ENCODE results near the gene SOAT1.
"Not testable (repeated sequence)": the region's sequence is repeated elsewhere in the genome, so short reads cannot be mapped to it uniquely, and the experiment has no call there.

The SOAT1 gene

DNA sequence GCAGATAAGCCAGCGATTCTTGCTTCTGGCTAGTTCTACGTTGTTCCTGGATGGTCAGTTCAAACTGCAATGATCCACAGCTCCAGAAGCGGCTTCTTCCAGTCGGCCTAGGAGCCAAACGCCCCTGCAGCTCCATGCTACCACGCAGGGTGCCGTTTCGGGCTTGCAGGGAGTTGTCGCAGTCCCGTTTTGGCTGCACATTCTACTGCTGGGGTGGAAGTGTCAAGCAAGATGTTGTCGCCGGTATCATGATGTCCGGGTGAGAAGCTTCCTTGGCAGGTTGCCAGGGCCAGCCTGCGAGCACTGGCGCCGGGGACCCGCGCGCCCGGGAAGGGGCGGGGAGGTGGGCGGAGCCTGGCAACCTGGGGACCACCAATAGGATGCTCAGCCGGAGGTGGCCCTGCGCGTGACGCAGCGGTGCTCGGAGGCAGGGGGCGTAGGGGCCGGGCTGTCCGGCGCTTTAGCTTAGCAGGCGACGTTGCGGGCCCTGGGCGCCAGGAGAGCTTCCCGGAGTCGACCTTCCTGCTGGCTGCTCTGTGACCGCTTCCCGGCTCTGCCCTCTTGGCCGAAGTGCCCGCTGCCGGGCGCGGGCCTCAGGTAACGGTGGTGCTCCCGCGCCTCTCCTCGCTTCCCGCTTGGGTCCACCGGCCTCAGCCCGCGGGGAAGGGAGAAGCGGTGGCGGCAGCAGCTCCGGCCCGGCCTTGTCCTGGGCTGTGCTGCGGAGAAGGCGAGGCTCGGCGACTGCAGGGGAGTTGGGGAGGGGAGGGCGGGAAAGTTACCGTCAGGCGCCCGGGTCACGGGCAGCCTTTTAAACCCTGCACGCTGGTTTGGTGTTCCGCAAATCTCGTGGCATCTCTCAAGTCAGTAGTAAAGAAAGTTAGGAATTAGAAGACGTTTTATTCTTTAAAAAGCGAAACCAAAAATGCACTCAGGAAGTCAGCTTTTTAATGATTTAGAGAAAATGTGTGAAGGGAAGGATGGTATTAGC is at the start of gene SOAT1:
Gene SOAT1, plus strand, starts transcription at position 458 of the 988 bp plus-strand sequence. CDS start 8,888 bp downstream, outside the sequence.
- TF ChIP-seq, protein P1, sequence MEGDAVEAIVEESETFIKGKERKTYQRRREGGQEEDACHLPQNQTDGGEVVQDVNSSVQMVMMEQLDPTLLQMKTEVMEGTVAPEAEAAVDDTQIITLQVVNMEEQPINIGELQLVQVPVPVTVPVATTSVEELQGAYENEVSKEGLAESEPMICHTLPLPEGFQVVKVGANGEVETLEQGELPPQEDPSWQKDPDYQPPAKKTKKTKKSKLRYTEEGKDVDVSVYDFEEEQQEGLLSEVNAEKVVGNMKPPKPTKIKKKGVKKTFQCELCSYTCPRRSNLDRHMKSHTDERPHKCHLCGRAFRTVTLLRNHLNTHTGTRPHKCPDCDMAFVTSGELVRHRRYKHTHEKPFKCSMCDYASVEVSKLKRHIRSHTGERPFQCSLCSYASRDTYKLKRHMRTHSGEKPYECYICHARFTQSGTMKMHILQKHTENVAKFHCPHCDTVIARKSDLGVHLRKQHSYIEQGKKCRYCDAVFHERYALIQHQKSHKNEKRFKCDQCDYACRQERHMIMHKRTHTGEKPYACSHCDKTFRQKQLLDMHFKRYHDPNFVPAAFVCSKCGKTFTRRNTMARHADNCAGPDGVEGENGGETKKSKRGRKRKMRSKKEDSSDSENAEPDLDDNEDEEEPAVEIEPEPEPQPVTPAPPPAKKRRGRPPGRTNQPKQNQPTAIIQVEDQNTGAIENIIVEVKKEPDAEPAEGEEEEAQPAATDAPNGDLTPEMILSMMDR (IDR thresholded peaks at IDR 0.05; ENCODE audit: control insufficient read depth, insufficient read depth, low read depth, low read length, missing control alignments) = peak; percentile 20
- H3K4me3 ChIP-seq (ENCODE audit: control insufficient read depth, low read depth, low read length) = peak within 1 kb of the TSS; percentile 76
- DNase-seq (ENCODE audit: low read depth) = peak; percentile 46

DNA sequence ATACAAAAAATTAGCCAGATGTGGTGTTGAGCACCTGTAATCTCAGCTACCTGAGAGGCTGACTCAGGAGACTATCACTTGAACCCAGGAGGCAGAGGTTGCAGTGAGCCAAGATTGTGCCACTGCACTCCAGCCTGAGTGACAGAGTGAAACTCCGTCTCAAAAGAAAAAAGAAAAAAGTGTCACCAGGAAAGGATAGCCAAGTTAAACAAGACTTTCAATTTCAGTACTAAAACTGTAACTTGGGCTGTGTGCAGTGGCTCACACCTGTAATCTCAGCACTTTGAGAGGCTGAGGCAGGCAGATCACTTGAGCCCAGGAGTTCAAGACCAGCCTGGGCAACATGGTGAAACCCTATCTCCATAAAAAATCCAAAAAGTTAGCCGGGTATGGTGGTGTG is 48.2 kb upstream of the SOAT1 start:
- DNase-seq (ENCODE audit: low read depth); H3K4me3 ChIP-seq (ENCODE audit: control insufficient read depth, low read depth, low read length): not testable (repeated sequence)

DNA sequence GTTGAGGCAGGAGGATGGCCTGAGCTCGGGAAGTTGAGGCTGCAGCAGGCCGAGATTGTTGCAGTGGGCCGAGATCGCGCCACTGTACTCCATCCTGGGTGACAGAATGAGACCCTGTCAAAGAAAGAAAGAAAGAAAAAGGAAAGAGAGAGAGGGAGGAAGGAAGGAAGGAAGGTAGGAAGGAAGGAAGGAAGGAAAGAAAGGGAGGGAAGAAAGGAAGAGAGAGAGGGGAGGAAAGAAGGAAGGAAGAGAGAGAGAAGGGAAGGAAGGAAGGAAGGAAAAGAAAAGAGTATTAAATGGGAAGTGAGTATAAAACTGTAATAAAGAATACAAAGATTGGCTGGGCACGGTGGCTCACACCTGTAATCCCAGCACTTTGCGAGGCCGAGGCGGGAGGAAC is 45.7 kb upstream of the SOAT1 start:
- no peak for DNase-seq (ENCODE audit: low read depth)
- TF ChIP-seq, protein P1 (IDR thresholded peaks at IDR 0.05; ENCODE audit: control insufficient read depth, insufficient read depth, low read depth, low read length, missing control alignments) = no peak
- no peak overlapping the region for H3K4me3 ChIP-seq (ENCODE audit: control insufficient read depth, low read depth, low read length)

DNA sequence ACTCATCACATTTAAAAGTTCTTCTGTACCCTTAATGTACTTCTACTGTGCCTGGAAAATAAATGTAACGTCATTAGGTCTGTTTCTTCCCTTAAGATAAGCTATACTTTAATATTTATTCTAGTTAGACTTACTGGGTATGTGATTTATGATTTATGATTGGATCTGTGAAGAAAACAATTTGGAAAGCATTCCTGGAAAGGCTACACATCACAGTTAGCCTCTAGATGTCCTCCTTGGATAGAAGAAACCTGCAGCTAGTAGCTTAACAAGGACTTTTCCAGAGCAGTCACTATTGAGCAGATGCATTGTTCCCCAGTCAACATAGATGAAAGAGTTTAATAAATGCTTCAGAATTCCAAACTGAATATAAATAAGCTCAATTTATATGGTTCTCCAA is 41.9 kb upstream of the SOAT1 start:
- TF ChIP-seq, protein P1 (IDR thresholded peaks at IDR 0.05; ENCODE audit: control insufficient read depth, insufficient read depth, low read depth, low read length, missing control alignments) = peak; percentile 59
- DNase-seq (ENCODE audit: low read depth) = peak; percentile 33
- H3K4me3 ChIP-seq (ENCODE audit: control insufficient read depth, low read depth, low read length) = no peak overlapping the region

DNA sequence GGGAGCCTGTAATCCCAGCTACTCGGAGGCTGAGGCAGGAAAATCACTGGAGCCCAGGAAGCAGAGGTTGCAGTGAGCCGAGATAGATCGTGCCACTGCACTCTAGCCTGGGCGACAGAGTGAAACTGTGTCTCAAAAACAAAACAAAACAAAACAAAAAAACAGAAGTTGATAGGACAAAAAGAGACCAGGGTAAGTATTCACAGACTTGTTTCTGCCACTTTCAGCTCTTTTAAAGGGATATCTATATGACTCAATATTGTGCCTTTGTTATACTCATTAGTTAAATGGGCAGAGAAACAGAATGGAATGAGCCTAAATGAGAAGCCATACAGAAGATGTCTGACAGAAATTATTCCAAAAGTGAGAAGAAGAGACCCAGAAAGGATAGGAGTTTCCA is 41.0 kb upstream of the SOAT1 start:
- TF ChIP-seq, protein P1 (IDR thresholded peaks at IDR 0.05; ENCODE audit: control insufficient read depth, insufficient read depth, low read depth, low read length, missing control alignments) = no peak
- H3K4me3 ChIP-seq (ENCODE audit: control insufficient read depth, low read depth, low read length) = no peak overlapping the region
- DNase-seq (ENCODE audit: low read depth) = no peak

DNA sequence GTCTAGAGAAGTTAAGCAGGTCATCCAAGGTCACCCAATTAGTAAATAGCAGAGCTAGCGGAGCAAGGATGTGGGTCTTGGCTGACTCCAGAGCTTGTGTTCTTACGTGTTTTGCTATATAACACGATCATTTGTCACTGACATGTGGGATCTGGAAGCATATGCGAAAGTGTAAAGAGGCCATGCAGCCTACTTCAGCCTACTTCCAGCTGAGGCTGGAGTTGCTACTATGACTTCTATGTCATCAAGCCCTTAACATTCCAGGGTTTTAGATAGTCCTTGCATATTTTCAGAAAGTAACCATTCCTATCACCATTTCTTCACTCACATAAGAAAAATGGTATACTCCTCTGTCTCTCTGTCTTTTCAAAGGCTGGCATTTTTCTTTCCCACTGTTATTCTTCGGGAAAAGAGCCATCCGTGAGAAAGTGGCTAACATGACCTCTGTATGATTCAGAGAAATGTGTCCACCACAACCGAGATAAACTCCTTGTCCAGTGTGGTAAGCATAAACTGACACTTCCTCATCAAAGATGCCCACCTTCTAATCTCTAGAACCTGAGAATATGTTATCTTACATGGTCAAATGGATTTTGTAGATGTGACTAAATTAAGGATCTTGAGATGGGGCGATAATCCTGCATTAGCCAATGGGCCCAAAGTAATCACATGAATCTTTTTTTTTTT is 40.2 kb upstream of the SOAT1 start:
- TF ChIP-seq, protein P1 (IDR thresholded peaks at IDR 0.05; ENCODE audit: control insufficient read depth, insufficient read depth, low read depth, low read length, missing control alignments) = no peak
- no peak overlapping the region for H3K4me3 ChIP-seq (ENCODE audit: control insufficient read depth, low read depth, low read length)
- DNase-seq (ENCODE audit: low read depth) = no peak

DNA sequence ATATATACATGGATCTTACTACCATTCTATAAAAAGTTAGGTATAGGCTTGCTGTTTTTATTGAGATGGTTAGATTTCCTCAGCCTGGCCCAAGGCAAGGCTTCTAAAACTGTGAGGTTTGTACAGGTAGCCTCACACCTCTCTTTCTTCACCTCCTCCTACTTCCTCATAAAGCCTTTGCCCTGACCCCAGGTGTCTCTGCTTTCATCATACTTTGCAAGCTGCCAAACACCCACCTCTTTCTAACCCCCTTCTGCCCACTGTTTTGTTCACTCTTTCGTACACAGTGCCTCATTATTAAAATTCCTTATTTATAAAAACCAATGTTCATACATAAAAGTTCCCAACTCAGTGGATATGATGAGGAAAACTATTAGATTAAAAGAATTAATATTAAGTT is 31.4 kb upstream of the SOAT1 start:
- no peak for DNase-seq (ENCODE audit: low read depth)
- H3K4me3 ChIP-seq (ENCODE audit: control insufficient read depth, low read depth, low read length) = no peak overlapping the region
- TF ChIP-seq, protein P1 (IDR thresholded peaks at IDR 0.05; ENCODE audit: control insufficient read depth, insufficient read depth, low read depth, low read length, missing control alignments) = no peak
